IMR-90 (cell line): ENCODE data around the gene CFAP20. TPM values are rescaled to one million over a fixed set of nuclear protein-coding genes. Genes with fewer than 3 reads are reported as not detected.

Source experiments
- ATAC-seq: fragments of 200-7000 bp; cut with Tn5 transposase; 2 replicates; pipeline ENCODE4 v1.9.1; 2020; ENCODE audit warnings: low read depth, mild to moderate bottlenecking, moderate library complexity
- BruUV-seq: library from RNA; stranded (reverse); fragments of 400-500 nt; replicated peaks from 2 replicates; lab custom pipeline; 2021; lab: Mats Ljungman, UMichigan
- CTCF ChIA-PET: fragments of 300-600 bp; formaldehyde crosslinking; extraction: SDS; loops from one replicate; lab custom pipeline; 2021; ENCODE audit warnings: antibody characterized with exemption; lab: Yijun Ruan, JAX
- POLR2A ChIA-PET: fragments of 300-600 bp; sonication (Branson Sonifier 250); formaldehyde crosslinking; loops from one replicate; lab custom pipeline; 2022; ENCODE audit warnings: antibody characterized with exemption; ENCODE audit not compliant: unreplicated experiment; lab: Charles Lee
- DNase-seq: peaks from one replicate; pipeline ENCODE4 v3.0.0; 2013
- H2AFZ ChIP-seq: replicated peaks from 2 replicates; pipeline ENCODE3; 2013; ENCODE audit warnings: low read length, mild to moderate bottlenecking; ENCODE audit not compliant: poor library complexity
- H2AK5ac ChIP-seq: 2 replicates; pipeline ENCODE4 v1.6.1; 2013; ENCODE audit warnings: low read depth, low read length, inconsistent platforms
- H2AK9ac ChIP-seq: replicated peaks from 2 replicates; pipeline ENCODE3; 2013; ENCODE audit warnings: mild to moderate bottlenecking, low read depth, low read length, moderate library complexity; ENCODE audit not compliant: poor library complexity
- H2BK120ac ChIP-seq: 2 replicates; pipeline ENCODE4 v1.6.1; 2013; ENCODE audit warnings: low read depth, low read length, inconsistent platforms
- H2BK15ac ChIP-seq: 3 replicates; pipeline ENCODE4 v1.6.1; 2013; ENCODE audit warnings: low read depth, low read length, inconsistent platforms
- H2BK20ac ChIP-seq: 2 replicates; pipeline ENCODE4 v1.6.1; 2013; ENCODE audit warnings: low read depth, mild to moderate bottlenecking, inconsistent platforms, low read length, moderate library complexity
- H2BK5ac ChIP-seq: 2 replicates; pipeline ENCODE4 v1.6.1; 2013; ENCODE audit warnings: mild to moderate bottlenecking, low read depth, low read length, inconsistent platforms; ENCODE audit not compliant: poor library complexity, severe bottlenecking
- H3K14ac ChIP-seq: replicated peaks from 2 replicates; pipeline ENCODE4 v1.6.1; 2013; ENCODE audit warnings: low read depth, low read length, inconsistent platforms
- H3K18ac ChIP-seq: 2 replicates; pipeline ENCODE4 v1.6.1; 2013; ENCODE audit warnings: low read depth, low read length, control low read depth
- H3K23ac ChIP-seq: 2 replicates; pipeline ENCODE4 v1.6.1; 2013; ENCODE audit warnings: low read depth, low read length, inconsistent platforms
- H3K27ac ChIP-seq: 2 replicates; pipeline ENCODE4 v1.5.1; 2013; ENCODE audit warnings: mild to moderate bottlenecking, control low read depth, low read length; ENCODE audit not compliant: insufficient read depth
- H3K27me3 ChIP-seq: 2 replicates; pipeline ENCODE4 v1.6.1; 2013; ENCODE audit warnings: low read length; ENCODE audit not compliant: control insufficient read depth, insufficient read depth
- H3K36me3 ChIP-seq: 2 replicates; pipeline ENCODE4 v1.6.1; 2013; ENCODE audit warnings: low read length, mixed read lengths; ENCODE audit not compliant: control insufficient read depth, insufficient read depth
- H3K4ac ChIP-seq: 2 replicates; pipeline ENCODE4 v1.6.1; 2013; ENCODE audit warnings: low read depth, low read length, inconsistent platforms
- H3K4me1 ChIP-seq: 2 replicates; pipeline ENCODE4 v1.6.1; 2013; ENCODE audit warnings: low read length, mixed read lengths; ENCODE audit not compliant: control insufficient read depth, insufficient read depth
- H3K4me2 ChIP-seq: 2 replicates; pipeline ENCODE4 v1.6.1; 2013; ENCODE audit warnings: low read depth, mild to moderate bottlenecking, control low read depth, low read length, moderate library complexity
- H3K4me3 ChIP-seq: 2 replicates; pipeline ENCODE4 v1.5.1; 2013; ENCODE audit warnings: low read depth, mild to moderate bottlenecking, control low read depth, low read length, moderate library complexity; ENCODE audit not compliant: insufficient read depth
- H3K56ac ChIP-seq: 2 replicates; pipeline ENCODE4 v1.6.1; 2013; ENCODE audit warnings: low read length, inconsistent platforms; ENCODE audit not compliant: insufficient read depth; ENCODE audit errors: extremely low read depth
- H3K79me1 ChIP-seq, 2 experiments: 2 replicates each; pipeline ENCODE4 v1.6.1; 2013; ENCODE audit warnings: low read length in 2 of 2, inconsistent platforms in 1 of 2, low read depth in 1 of 2
- H3K9ac ChIP-seq: 2 replicates; pipeline ENCODE4 v1.6.1; 2013; ENCODE audit warnings: low read depth, low read length, control low read depth
- H3K9me1 ChIP-seq: 2 replicates; pipeline ENCODE4 v1.6.1; 2013; ENCODE audit warnings: low read length, inconsistent platforms; ENCODE audit not compliant: insufficient read depth
- H3K9me3 ChIP-seq: 2 replicates; pipeline ENCODE4 v1.6.1; 2013; ENCODE audit warnings: low read length; ENCODE audit not compliant: control insufficient read depth, insufficient read depth
- H4K20me1 ChIP-seq: 2 replicates; pipeline ENCODE4 v1.6.1; 2013; ENCODE audit warnings: low read length, inconsistent platforms; ENCODE audit not compliant: insufficient read depth
- H4K5ac ChIP-seq: 2 replicates; pipeline ENCODE4 v1.6.1; 2013; ENCODE audit warnings: mild to moderate bottlenecking, low read depth, low read length, control low read depth
- H4K8ac ChIP-seq, 2 experiments: 2 replicates each; pipeline ENCODE4 v1.6.1; 2013; ENCODE audit warnings: low read depth in 2 of 2, low read length in 2 of 2, control low read depth in 1 of 2, inconsistent platforms in 1 of 2
- H4K91ac ChIP-seq: 2 replicates; pipeline ENCODE4 v1.6.1; 2013; ENCODE audit warnings: low read depth, low read length, inconsistent platforms; ENCODE audit not compliant: insufficient read depth
- BHLHE40 ChIP-seq: fragments of 150-350 bp; IDR thresholded peaks from 2 replicates; pipeline ENCODE4 v1.6.1; 2016; ENCODE audit warnings: mild to moderate bottlenecking, low read depth, low read length
- CEBPB ChIP-seq: IDR thresholded peaks from 2 replicates; pipeline ENCODE4 v1.6.1; 2012; ENCODE audit warnings: low read depth, low read length, improper control_type of control experiment
- CHD1 ChIP-seq: IDR thresholded peaks from 2 replicates; pipeline ENCODE4 v1.6.1; 2012; ENCODE audit warnings: low read depth, low read length, improper control_type of control experiment
- ELK1 ChIP-seq: fragments of 150-350 bp; IDR thresholded peaks from 2 replicates; pipeline ENCODE4 v1.6.1; 2016; ENCODE audit warnings: low read depth, mild to moderate bottlenecking, low read length, moderate library complexity, borderline replicate concordance
- FOS ChIP-seq: fragments of 150-350 bp; IDR thresholded peaks from 2 replicates; pipeline ENCODE4 v1.6.1; 2016; ENCODE audit warnings: low read depth, low read length
- MAFK ChIP-seq: IDR thresholded peaks from 2 replicates; pipeline ENCODE4 v1.6.1; 2012; ENCODE audit warnings: low read depth, low read length, improper control_type of control experiment
- MAZ ChIP-seq: IDR thresholded peaks from 2 replicates; pipeline ENCODE4 v1.6.1; 2012; ENCODE audit warnings: low read depth, mild to moderate bottlenecking, low read length, improper control_type of control experiment, moderate library complexity, borderline replicate concordance
- MXI1 ChIP-seq: IDR thresholded peaks from 2 replicates; pipeline ENCODE4 v1.6.1; 2012; ENCODE audit warnings: low read depth, mild to moderate bottlenecking, low read length, moderate library complexity, borderline replicate concordance
- NFE2L2 ChIP-seq: fragments of 150-350 bp; IDR thresholded peaks from 2 replicates; pipeline ENCODE4 v1.6.1; 2016; ENCODE audit warnings: low read depth, mild to moderate bottlenecking, low read length
- POLR2A ChIP-seq: IDR thresholded peaks from 2 replicates; pipeline ENCODE4 v1.6.1; 2012; ENCODE audit warnings: mild to moderate bottlenecking, low read depth, low read length
- RAD21 ChIP-seq: IDR thresholded peaks from 2 replicates; pipeline ENCODE4 v1.6.1; 2012; ENCODE audit warnings: low read length, improper control_type of control experiment
- RCOR1 ChIP-seq: IDR thresholded peaks from 2 replicates; pipeline ENCODE4 v1.6.1; 2012; ENCODE audit warnings: mild to moderate bottlenecking, low read length, improper control_type of control experiment; ENCODE audit not compliant: insufficient replicate concordance
- RFX5 ChIP-seq: IDR thresholded peaks from 2 replicates; pipeline ENCODE4 v1.8.0; 2012; ENCODE audit warnings: low read depth, mild to moderate bottlenecking, low read length, moderate library complexity
- SMC3 ChIP-seq: fragments of 150-350 bp; IDR thresholded peaks from 2 replicates; pipeline ENCODE4 v1.6.1; 2016; ENCODE audit warnings: low read depth, mild to moderate bottlenecking, antibody characterized with exemption, low read length, moderate library complexity
- USF2 ChIP-seq: fragments of 150-350 bp; IDR thresholded peaks from 2 replicates; pipeline ENCODE4 v1.6.1; 2017; ENCODE audit warnings: mild to moderate bottlenecking, antibody characterized with exemption, low read length, low read depth
- WGBS, 2 experiments: methylation state at CpG; one replicate each; pipeline versions ENCODE4 v1.1.5 to v1.1.7; 2013; ENCODE audit warnings: missing lambda C conversion rate in 2 of 2; ENCODE audit not compliant: insufficient read length in 1 of 2; ENCODE audit errors: extremely low coverage in 2 of 2; 5-methylcytosine and 5-hydroxymethylcytosine counted together
- dilution Hi-C: fragments of 300-500 bp; cut with HindIII; formaldehyde crosslinking; loops from one replicate; pipeline ENCODE4 v1.14.3; 2018; ENCODE audit warnings: low sequenced_read_pairs; ENCODE audit not compliant: unreplicated experiment
- in situ Hi-C: fragments of 300-500 bp; cut with MboI; formaldehyde crosslinking; loops from 3 replicates; pipeline ENCODE4 v1.14.3; 2019; ENCODE audit warnings: low sequenced_read_pairs, inconsistent platforms, mixed read lengths
- intact Hi-C: fragments of 100-400 bp; cut with micrococcal nuclease; formaldehyde crosslinking; loops from 2 replicates; pipeline ENCODE4 v1.10.0; 2022
- polyA plus RNA-seq, 3 experiments: library from polyadenylated mRNA; depleted of rRNA; stranded (reverse); fragments of >200 nt; gene quantifications; 2 replicates each; pipeline ENCODE4 v1.2.3, GENCODE V29; 2012; ENCODE audit warnings: low replicate concordance in 1 of 3
- total RNA-seq: library from RNA; depleted of rRNA; stranded (reverse); fragments of >200 nt; gene quantifications from 2 replicates; pipeline ENCODE4 v1.2.3, GENCODE V29; 2012
- TF ChIP-seq, protein P1 (sequence below): conservative IDR thresholded peaks from 2 replicates; pipeline ENCODE4 v1.5.1; 2012; ENCODE audit warnings: mild to moderate bottlenecking, low read depth, low read length, improper control_type of control experiment

Gene CFAP20
- total and polyA plus RNA-seq, 2 of the 4 experiments (the other 2 are of a cell fraction) = 39.1 to 54.0 TPM

GRCh38 chr16:58119509-58119845 lies 9.7 kb downstream of the CFAP20 start:
- dilution Hi-C loops (no loop called here), intact Hi-C loops (no loop called here), in situ Hi-C loops (loop anchor here (25.0 kb wide), 1 partner anchor 207 kb away; no protein-coding TSS in a partner anchor)
- no CpG with 5 or more reads among the region's 8 CpGs for WGBS, 2 experiments
- ChIA-PET CTCF (no interaction called here), POLR2A (interaction anchor here (0.6 kb wide), 1 partner anchor 76 kb away, joined by 3 read pairs; no protein-coding TSS in a partner anchor)
- peaks cover 11% of the 10 kb centered on the region for H3K36me3 ChIP-seq
- H3K9me1 ChIP-seq = peaks cover 35% of the 10 kb centered on the region
- no TSS peak for BruUV-seq
- H4K8ac ChIP-seq = no peak overlapping the region
- no peak overlapping the region for H4K91ac ChIP-seq
- peaks cover 25% of the 10 kb centered on the region for H3K4me1 ChIP-seq
- no peak overlapping the region for H4K5ac ChIP-seq
- H3K23ac ChIP-seq = no peak overlapping the region
- no peak overlapping the region for H3K18ac ChIP-seq
- H3K9ac ChIP-seq = no peak overlapping the region
- peaks cover 33 to 64% of the 10 kb centered on the region in 2 experiments for H3K79me1 ChIP-seq
- no peak overlapping the region for H2BK15ac ChIP-seq
- H3K27ac ChIP-seq = no peak overlapping the region
- no peak overlapping the region for H3K14ac ChIP-seq
- H2BK5ac ChIP-seq = no peak overlapping the region
- H2BK20ac ChIP-seq = no peak overlapping the region
- H3K4me3 ChIP-seq = no peak overlapping the region
- H3K56ac ChIP-seq = no peak overlapping the region
- no peak overlapping the region for H2AK5ac ChIP-seq
- H3K4ac ChIP-seq = no peak overlapping the region
- H2AFZ ChIP-seq = no peak overlapping the region
- no peaks in the 10 kb centered on the region for H3K9me3 ChIP-seq
- no peak overlapping the region for H2AK9ac ChIP-seq
- H3K4me2 ChIP-seq = no peak overlapping the region
- H4K20me1 ChIP-seq = peaks cover 68% of the 10 kb centered on the region
- H3K27me3 ChIP-seq = no peaks in the 10 kb centered on the region
- TF ChIP-seq POLR2A (no peak), RFX5 (no peak), BHLHE40 (no peak), RAD21 (no peak), NFE2L2 (no peak), MXI1 (no peak), MAFK (no peak), CEBPB (no peak), ELK1 (no peak), CHD1 (no peak), FOS (no peak), SMC3 (no peak), USF2 (no peak), RCOR1 (no peak), MAZ (no peak)
- TF ChIP-seq, protein P1, sequence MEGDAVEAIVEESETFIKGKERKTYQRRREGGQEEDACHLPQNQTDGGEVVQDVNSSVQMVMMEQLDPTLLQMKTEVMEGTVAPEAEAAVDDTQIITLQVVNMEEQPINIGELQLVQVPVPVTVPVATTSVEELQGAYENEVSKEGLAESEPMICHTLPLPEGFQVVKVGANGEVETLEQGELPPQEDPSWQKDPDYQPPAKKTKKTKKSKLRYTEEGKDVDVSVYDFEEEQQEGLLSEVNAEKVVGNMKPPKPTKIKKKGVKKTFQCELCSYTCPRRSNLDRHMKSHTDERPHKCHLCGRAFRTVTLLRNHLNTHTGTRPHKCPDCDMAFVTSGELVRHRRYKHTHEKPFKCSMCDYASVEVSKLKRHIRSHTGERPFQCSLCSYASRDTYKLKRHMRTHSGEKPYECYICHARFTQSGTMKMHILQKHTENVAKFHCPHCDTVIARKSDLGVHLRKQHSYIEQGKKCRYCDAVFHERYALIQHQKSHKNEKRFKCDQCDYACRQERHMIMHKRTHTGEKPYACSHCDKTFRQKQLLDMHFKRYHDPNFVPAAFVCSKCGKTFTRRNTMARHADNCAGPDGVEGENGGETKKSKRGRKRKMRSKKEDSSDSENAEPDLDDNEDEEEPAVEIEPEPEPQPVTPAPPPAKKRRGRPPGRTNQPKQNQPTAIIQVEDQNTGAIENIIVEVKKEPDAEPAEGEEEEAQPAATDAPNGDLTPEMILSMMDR = no peak
- no peak for ATAC-seq
- no peak for DNase-seq
- no peak overlapping the region for H2BK120ac ChIP-seq
